A549 (cell line): ENCODE data around the gene SYT1.

Experiments used
- CBX8 ChIP-seq: fragments of 200-600 bp; sonication (generic); IDR thresholded peaks from 2 replicates; pipeline ENCODE4 v1.6.1; 2016
- CEBPB ChIP-seq, 2 experiments: fragments of >200 bp in 1 of 2; sonication (Bioruptor Twin) in 1 of 2; formaldehyde crosslinking in 1 of 2; IDR thresholded peaks; 2 replicates each; pipeline ENCODE4 v1.6.1; 2012 to 2016
- JUN ChIP-seq, 2 experiments: fragments of >200 bp; sonication (Bioruptor Twin); formaldehyde crosslinking; IDR thresholded peaks; 2 replicates in 1 of 2; 3 replicates in 1 of 2; pipeline ENCODE4 v1.6.1; 2016 to 2017
- JUNB ChIP-seq: fragments of >200 bp; sonication (Bioruptor Twin); formaldehyde crosslinking; IDR thresholded peaks from 2 replicates; pipeline ENCODE4 v1.6.1; 2016
- NR3C1 ChIP-seq: fragments of >200 bp; sonication (Bioruptor Twin); formaldehyde crosslinking; IDR thresholded peaks from 3 replicates; pipeline ENCODE4 v1.6.1; 2017
- POLR2A ChIP-seq: IDR thresholded peaks from 2 replicates; pipeline ENCODE4 v1.6.1; 2012; ENCODE audit warnings: mild to moderate bottlenecking, low read length
- RFX5 ChIP-seq: fragments of 450-650 bp; IDR thresholded peaks from 2 replicates; pipeline ENCODE4 v1.7.1; 2014; ENCODE audit warnings: antibody characterized with exemption, mild to moderate bottlenecking, moderate library complexity
- TF ChIP-seq, protein P1 (sequence below): fragments of >200 bp; sonication (Bioruptor Twin); formaldehyde crosslinking; IDR thresholded peaks from 3 replicates; pipeline ENCODE4 v1.5.1; 2016
- TF ChIP-seq, protein P2 (sequence below): IDR thresholded peaks from 2 replicates; pipeline ENCODE4 v1.6.1; 2012
- TF ChIP-seq, protein P3 (sequence below): IDR thresholded peaks from 2 replicates; pipeline ENCODE4 v1.6.1; 2012
- TF ChIP-seq, protein P4 (sequence below): fragments of >200 bp; sonication (Bioruptor Twin); formaldehyde crosslinking; IDR thresholded peaks from 3 replicates; pipeline ENCODE4 v1.6.1; 2016
- TF ChIP-seq, protein P5 (sequence below): fragments of 450-650 bp; IDR thresholded peaks from 2 replicates; pipeline ENCODE4 v1.6.1; 2014; ENCODE audit warnings: antibody characterized with exemption

DNA sequence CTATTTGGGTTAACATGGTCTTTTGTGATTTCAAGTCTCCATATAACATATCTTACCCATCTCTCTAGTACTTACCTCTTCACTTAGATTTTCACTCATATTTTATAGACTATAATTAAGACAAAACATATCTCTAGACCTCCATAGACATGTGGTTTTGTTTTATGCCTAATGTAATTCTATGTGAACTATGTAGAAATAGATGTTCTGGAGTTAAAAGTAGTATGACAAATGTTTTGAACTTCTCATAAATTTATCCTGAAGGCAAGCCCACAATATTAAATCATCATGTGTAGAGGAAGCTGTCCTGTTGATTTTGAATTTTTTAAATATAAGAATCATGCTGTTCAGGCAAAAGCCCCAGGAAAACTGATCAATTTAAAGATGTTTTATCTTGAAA, 169.2 kb downstream of the SYT1 start:
- TF ChIP-seq JUNB: no peak
- TF ChIP-seq CBX8: no peak
- TF ChIP-seq POLR2A: no peak
- TF ChIP-seq, protein P1, sequence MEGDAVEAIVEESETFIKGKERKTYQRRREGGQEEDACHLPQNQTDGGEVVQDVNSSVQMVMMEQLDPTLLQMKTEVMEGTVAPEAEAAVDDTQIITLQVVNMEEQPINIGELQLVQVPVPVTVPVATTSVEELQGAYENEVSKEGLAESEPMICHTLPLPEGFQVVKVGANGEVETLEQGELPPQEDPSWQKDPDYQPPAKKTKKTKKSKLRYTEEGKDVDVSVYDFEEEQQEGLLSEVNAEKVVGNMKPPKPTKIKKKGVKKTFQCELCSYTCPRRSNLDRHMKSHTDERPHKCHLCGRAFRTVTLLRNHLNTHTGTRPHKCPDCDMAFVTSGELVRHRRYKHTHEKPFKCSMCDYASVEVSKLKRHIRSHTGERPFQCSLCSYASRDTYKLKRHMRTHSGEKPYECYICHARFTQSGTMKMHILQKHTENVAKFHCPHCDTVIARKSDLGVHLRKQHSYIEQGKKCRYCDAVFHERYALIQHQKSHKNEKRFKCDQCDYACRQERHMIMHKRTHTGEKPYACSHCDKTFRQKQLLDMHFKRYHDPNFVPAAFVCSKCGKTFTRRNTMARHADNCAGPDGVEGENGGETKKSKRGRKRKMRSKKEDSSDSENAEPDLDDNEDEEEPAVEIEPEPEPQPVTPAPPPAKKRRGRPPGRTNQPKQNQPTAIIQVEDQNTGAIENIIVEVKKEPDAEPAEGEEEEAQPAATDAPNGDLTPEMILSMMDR: no peak
- TF ChIP-seq, protein P2, sequence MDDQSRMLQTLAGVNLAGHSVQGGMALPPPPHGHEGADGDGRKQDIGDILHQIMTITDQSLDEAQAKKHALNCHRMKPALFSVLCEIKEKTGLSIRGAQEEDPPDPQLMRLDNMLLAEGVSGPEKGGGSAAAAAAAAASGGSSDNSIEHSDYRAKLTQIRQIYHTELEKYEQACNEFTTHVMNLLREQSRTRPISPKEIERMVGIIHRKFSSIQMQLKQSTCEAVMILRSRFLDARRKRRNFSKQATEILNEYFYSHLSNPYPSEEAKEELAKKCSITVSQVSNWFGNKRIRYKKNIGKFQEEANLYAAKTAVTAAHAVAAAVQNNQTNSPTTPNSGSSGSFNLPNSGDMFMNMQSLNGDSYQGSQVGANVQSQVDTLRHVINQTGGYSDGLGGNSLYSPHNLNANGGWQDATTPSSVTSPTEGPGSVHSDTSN: no peak
- TF ChIP-seq, protein P3, sequence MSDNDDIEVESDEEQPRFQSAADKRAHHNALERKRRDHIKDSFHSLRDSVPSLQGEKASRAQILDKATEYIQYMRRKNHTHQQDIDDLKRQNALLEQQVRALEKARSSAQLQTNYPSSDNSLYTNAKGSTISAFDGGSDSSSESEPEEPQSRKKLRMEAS: no peak
- no peak for TF ChIP-seq NR3C1
- TF ChIP-seq CEBPB (IDR thresholded peaks at IDR 0.05): no peak
- TF ChIP-seq, protein P4, sequence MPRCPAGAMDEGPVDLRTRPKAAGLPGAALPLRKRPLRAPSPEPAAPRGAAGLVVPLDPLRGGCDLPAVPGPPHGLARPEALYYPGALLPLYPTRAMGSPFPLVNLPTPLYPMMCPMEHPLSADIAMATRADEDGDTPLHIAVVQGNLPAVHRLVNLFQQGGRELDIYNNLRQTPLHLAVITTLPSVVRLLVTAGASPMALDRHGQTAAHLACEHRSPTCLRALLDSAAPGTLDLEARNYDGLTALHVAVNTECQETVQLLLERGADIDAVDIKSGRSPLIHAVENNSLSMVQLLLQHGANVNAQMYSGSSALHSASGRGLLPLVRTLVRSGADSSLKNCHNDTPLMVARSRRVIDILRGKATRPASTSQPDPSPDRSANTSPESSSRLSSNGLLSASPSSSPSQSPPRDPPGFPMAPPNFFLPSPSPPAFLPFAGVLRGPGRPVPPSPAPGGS: no peak
- TF ChIP-seq, protein P5, sequence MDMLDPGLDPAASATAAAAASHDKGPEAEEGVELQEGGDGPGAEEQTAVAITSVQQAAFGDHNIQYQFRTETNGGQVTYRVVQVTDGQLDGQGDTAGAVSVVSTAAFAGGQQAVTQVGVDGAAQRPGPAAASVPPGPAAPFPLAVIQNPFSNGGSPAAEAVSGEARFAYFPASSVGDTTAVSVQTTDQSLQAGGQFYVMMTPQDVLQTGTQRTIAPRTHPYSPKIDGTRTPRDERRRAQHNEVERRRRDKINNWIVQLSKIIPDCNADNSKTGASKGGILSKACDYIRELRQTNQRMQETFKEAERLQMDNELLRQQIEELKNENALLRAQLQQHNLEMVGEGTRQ: no peak
- TF ChIP-seq JUN (IDR thresholded peaks at IDR 0.05): no peak
- TF ChIP-seq RFX5: no peak
